Heart right ventricle (tissue), 16 donors: ENCODE measurements around the gene CCL15. TPM values are rescaled to one million over a fixed set of nuclear protein-coding genes. Genes with fewer than 3 reads are reported as not detected.
"Not testable (repeated sequence)": the region's sequence is repeated elsewhere in the genome, so short reads cannot be mapped to it uniquely, and the experiment has no call there.

Experiments
- ATAC-seq, 8 donors: fragments of 200-7000 bp; cut with Tn5 transposase; one replicate each; pipeline ENCODE4 v1.9.1; 2020; ENCODE audit warnings: mild to moderate bottlenecking in 8 of 8, moderate library complexity in 8 of 8, moderate number of reproducible peaks in 1 of 8
- DNase-seq, 2 donors: peaks; one replicate each; pipeline ENCODE4 v3.0.0-alpha.2; 2020
- H3K27ac ChIP-seq, 10 donors: fragments of 200-600 bp; sonication (generic) in 2 of 10; one replicate each; pipeline versions ENCODE4 v1.5.0 to v1.8.0; 2020 to 2022; ENCODE audit warnings: mild to moderate bottlenecking in 3 of 10
- H3K27me3 ChIP-seq, 7 donors: fragments of 200-600 bp; one replicate each; pipeline ENCODE4 v1.8.0; 2021 to 2022; ENCODE audit warnings: mild to moderate bottlenecking in 2 of 7
- H3K36me3 ChIP-seq, 9 donors: fragments of 200-600 bp; sonication (generic) in 1 of 9; one replicate each; pipeline versions ENCODE4 v1.5.0 to v1.8.0; 2020 to 2022; ENCODE audit warnings: mild to moderate bottlenecking in 2 of 9
- H3K4me1 ChIP-seq, 9 donors: fragments of 200-600 bp; sonication (generic) in 1 of 9; one replicate each; pipeline versions ENCODE4 v1.5.0 to v1.8.0; 2020 to 2022; ENCODE audit warnings: mild to moderate bottlenecking in 4 of 9
- H3K4me3 ChIP-seq, 10 donors: fragments of 200-600 bp; sonication (generic) in 2 of 10; one replicate each; pipeline versions ENCODE4 v1.5.0 to v1.8.0; 2020 to 2022; ENCODE audit warnings: mild to moderate bottlenecking in 7 of 10, moderate library complexity in 2 of 10
- H3K9me3 ChIP-seq, 11 donors: fragments of 200-600 bp in 10 of 11; sonication (generic) in 2 of 11; one replicate each; pipeline versions ENCODE4 v1.5.0 to v1.8.0; 2013 to 2022; ENCODE audit warnings: mild to moderate bottlenecking in 2 of 11, control low read depth in 1 of 11, moderate library complexity in 1 of 11
- WGBS, 2 donors: extraction: QIAGEN DNeasy Blood & Tissue Kit; methylation state at CpG; one replicate each; pipeline ENCODE4 v1.1.7; 2013; ENCODE audit warnings: inconsistent platforms in 1 of 2; 5-methylcytosine and 5-hydroxymethylcytosine counted together
- intact Hi-C, 10 donors: fragments of 100-400 bp; cut with DNase I; formaldehyde crosslinking; loops; one replicate each; pipeline versions ENCODE4 v1.11.1 to v1.14.2; 2022
- polyA plus RNA-seq, 2 donors: library from polyadenylated mRNA; stranded (reverse); fragments of 200-250 nt; gene quantifications; one replicate each; pipeline ENCODE4 v1.2.3, GENCODE V29; 2013
- total RNA-seq, 10 donors: library from RNA; stranded (reverse); fragmentation: NEBNext Ultra II Directional in 3 of 10; extraction: Animal tissue kit (Norgen Biotek cat#: 25700) in 3 of 10; gene quantifications; one replicate each; pipeline versions ENCODE4 v1.2.1 to v1.2.4, GENCODE V29; 2021 to 2023
- TF ChIP-seq, protein P1 (sequence below), 9 donors: fragments of 200-600 bp; sonication (generic) in 2 of 9; IDR thresholded peaks; one replicate each; pipeline versions ENCODE4 v1.5.0 to v1.8.0; 2021 to 2022; ENCODE audit warnings: antibody characterized with exemption in 9 of 9, mild to moderate bottlenecking in 5 of 9, moderate library complexity in 1 of 9
- donor health status: Arrhythmogenic right ventricular cardiomyopathy.
- donor health status: ischemic (EF 13 %, LVEDD 7.1; RV severe dilation, severe dysfunction).
- donor health status: healthy with polysubstance abuse.
- donor health status: DM: no; HTN: yes; CAD: no.
- donor health status: DM: no; HTN: no; CAD: no.
- donor health status: ischemic (EF 25% LVEDD 6.9; RV normal size, moderate dysfunction).
- donor health status: ischemic (EF 25% LVEDD 5.7; RV mildly dilated, moderate dysfunction).
- donor health status: healthy.
- donor health status: DM: yes; HTN: yes; CAD: no.
- donor health status: Ischemic cardiomyopathy.
- donor health status: ischemic (EF 35%, LVEDD 5.7; RV mildly dilated, moderate dysfunction).
- donor health status: nonischemic (EF 11% LVEDD 7.7; RV severe dilation, severe dysfunction).
- donor health status: DM: yes; HTN: yes; CAD: no.
- donor health status: PGD.
- donor health status: ischemic (EF 29% LVEDD 5.4; RV normal size, mild dysfunction).
- donor health status: nonischemic (EF 23%, LVEDD 6.1; RV moderate dilation, normal function).

CCL15 gene
- total and polyA plus RNA-seq, 12 donors = not detected

DNA sequence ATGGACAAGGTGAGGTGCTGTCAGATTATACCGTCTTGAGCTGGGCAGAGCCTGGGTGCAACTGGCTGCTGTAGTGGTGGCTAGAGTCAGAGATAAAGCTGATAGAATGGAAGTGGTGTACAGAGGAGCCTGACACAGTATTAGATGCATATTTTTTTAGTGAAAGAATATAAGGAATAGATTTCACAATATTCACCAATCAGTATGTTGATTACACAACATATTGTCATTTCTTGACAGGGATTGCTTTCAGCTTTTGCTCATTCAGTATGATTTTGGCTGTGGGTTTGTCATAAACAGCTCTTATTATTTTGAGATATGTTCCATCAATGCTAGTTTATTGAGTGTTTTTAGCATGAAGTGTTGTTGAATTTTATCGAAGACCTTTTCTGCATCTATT, 18.1 kb upstream of the CCL15 start:
- peaks cover 0 to 15% (median 0%) of the 10 kb centered on the region in 9 donors for H3K4me1 ChIP-seq
- DNase-seq = no peak
- no peaks in the 10 kb centered on the region for H3K36me3 ChIP-seq
- H3K4me3 ChIP-seq = no peak overlapping the region
- TF ChIP-seq, protein P1, sequence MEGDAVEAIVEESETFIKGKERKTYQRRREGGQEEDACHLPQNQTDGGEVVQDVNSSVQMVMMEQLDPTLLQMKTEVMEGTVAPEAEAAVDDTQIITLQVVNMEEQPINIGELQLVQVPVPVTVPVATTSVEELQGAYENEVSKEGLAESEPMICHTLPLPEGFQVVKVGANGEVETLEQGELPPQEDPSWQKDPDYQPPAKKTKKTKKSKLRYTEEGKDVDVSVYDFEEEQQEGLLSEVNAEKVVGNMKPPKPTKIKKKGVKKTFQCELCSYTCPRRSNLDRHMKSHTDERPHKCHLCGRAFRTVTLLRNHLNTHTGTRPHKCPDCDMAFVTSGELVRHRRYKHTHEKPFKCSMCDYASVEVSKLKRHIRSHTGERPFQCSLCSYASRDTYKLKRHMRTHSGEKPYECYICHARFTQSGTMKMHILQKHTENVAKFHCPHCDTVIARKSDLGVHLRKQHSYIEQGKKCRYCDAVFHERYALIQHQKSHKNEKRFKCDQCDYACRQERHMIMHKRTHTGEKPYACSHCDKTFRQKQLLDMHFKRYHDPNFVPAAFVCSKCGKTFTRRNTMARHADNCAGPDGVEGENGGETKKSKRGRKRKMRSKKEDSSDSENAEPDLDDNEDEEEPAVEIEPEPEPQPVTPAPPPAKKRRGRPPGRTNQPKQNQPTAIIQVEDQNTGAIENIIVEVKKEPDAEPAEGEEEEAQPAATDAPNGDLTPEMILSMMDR (IDR thresholded peaks at IDR 0.05) = no peak
- ATAC-seq = no peak
- no peak overlapping the region for H3K27ac ChIP-seq
- peaks cover 0 to 9% (median 0%) of the 10 kb centered on the region in 7 donors for H3K27me3 ChIP-seq
- 81 to 89% methylated on average over 2 of the region's 2 CpGs for WGBS, 2 donors
- intact Hi-C loops = no loop called here
- H3K9me3 ChIP-seq = peaks cover 0 to 9% (median 0%) of the 10 kb centered on the region in 11 donors

DNA sequence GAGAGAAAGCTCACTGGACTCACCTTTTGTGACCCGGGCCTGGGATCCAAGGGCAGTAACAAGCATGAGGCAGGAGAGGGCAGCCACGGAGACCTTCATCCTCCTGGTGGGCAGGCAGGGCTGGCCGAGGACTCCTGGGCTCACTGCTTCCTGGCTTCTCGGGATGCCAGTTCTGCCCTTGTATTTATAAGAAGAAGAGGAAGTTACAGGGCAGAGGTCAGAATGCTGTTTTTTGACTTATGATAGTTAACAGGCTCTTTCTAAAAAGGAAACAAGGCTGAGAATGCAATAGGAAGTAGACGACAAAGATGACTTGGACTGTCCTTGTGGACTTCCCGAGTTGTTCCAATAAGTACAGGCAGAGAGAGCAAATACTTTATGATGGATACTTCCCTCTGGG, 16.4 kb upstream of the CCL15 start, which contains the start of gene CCL23:
TSS of gene CCL23 (minus strand) at position 174 of the 400 bp plus-strand sequence. CDS start at position 99, 75 bp downstream.
- intact Hi-C loops = no loop called here
- WGBS, 2 donors = 39 to 42% methylated on average over 6 of the region's 6 CpGs

DNA sequence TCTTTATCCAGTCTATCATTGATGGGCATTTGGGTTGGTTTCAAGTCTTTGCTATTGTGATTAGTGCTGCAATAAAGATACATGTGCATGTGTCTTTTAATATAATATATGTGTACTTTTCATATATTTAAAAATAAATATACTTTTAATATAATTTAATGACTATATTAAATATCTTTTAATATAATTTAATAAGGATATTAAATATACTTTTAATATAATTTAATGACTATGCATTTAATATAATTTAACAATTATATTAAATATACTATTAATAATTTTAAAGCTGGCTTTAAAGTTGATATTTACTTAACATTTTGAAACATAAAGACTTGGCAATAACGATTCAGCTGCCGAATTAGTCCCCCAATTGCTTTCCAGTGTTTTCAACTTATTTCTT, 15.2 kb upstream of the CCL15 start:
- Histone ChIP-seq H3K36me3 (no peaks in the 10 kb centered on the region), H3K4me1 (peaks cover 0 to 15% (median 0%) of the 10 kb centered on the region in 9 donors), H3K27me3 (no peaks in the 10 kb centered on the region), H3K4me3 (no peak overlapping the region), H3K27ac (no peak overlapping the region), H3K9me3 (peaks cover 0 to 13% (median 3%) of the 10 kb centered on the region in 11 donors)
- WGBS, 2 donors = 93 to 96% methylated on average over 2 of the region's 2 CpGs
- TF ChIP-seq, protein P1 (IDR thresholded peaks at IDR 0.05) = no peak
- intact Hi-C loops = no loop called here
- ATAC-seq = no peak
- no peak for DNase-seq

More for the DNA sequence above, 16.4 kb upstream of the CCL15 start, which contains the start of gene CCL23:
- peaks cover 0 to 15% (median 0%) of the 10 kb centered on the region in 9 donors for H3K4me1 ChIP-seq
- H3K27me3 ChIP-seq = peaks cover 0 to 3% (median 0%) of the 10 kb centered on the region in 7 donors
- TF ChIP-seq, protein P1 (IDR thresholded peaks at IDR 0.05) = no peak
- peaks cover 0 to 4% (median 0%) of the 10 kb centered on the region in 11 donors for H3K9me3 ChIP-seq
- no peaks in the 10 kb centered on the region for H3K36me3 ChIP-seq
- peak in 2 of 8 donors; percentile 46 to 47 for ATAC-seq
- peak within 1 kb of the TSS in 1 of 10 donors; percentile 72 for H3K27ac ChIP-seq
- DNase-seq = no peak
- peak within 1 kb of the TSS in 1 of 10 donors; percentile 12 for H3K4me3 ChIP-seq

DNA sequence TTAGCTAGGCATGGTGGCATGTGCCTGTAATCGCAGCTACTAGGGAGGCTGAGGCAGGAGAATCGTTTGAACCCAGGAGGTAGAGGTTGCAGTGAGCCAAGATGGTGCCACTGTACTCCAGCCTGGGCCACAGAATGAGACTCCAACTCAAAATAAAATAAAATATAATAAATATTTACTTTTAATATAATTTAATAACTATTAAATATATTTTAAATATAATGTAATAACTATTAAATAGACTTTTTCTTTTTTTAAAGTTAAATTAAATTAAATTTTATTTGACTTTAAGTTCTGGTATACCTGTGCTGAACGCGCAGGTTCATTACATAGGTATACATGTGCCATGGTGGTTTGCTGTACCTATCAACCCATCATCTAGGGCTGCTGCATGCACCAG, 14.5 kb upstream of the CCL15 start:
- H3K9me3 ChIP-seq = peaks cover 0 to 18% (median 3%) of the 10 kb centered on the region in 11 donors
- peaks cover 0 to 15% (median 0%) of the 10 kb centered on the region in 9 donors for H3K4me1 ChIP-seq
- H3K27me3 ChIP-seq, H3K27ac ChIP-seq, intact Hi-C loops, H3K36me3 ChIP-seq, DNase-seq, ATAC-seq, H3K4me3 ChIP-seq: not testable (repeated sequence)
- 89% methylated on average over 4 of the region's 4 CpGs for WGBS, 2 donors

DNA sequence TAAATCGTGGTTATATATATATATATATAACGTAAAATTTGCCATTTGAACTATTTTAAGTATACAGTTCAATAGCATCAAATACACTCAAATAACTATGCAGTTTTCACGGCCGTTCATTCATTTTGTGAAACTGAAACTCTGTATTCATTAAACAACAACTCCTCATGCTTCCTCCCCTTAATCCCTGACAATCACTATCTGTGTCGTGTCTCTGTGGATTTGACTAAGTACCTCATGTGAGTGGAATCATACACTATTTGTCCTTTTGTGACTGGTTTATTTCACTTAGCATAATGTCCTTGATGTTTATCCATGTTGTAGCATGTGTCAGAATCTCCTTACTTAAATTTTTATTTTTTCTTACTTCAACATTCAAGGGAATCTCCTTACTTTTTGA, 13.6 kb upstream of the CCL15 start:
- intact Hi-C loops = no loop called here
- ATAC-seq (no peak), DNase-seq (no peak)
- Histone ChIP-seq H3K27me3 (no peaks in the 10 kb centered on the region), H3K9me3 (peaks cover 0 to 19% (median 3%) of the 10 kb centered on the region in 11 donors), H3K4me3 (no peak overlapping the region), H3K4me1 (peaks cover 0 to 15% (median 0%) of the 10 kb centered on the region in 9 donors), H3K27ac (no peak overlapping the region), H3K36me3 (no peaks in the 10 kb centered on the region)
- WGBS, 2 donors = 81 to 82% methylated on average over 5 of the region's 5 CpGs
- TF ChIP-seq, protein P1 (IDR thresholded peaks at IDR 0.05) = no peak
